Activated CD8-positive, alpha-beta T cell treated with anti-CD3 and anti-CD28 coated beads for 36 hours (primary cell): ENCODE data around the gene TMCC2. TPM values are rescaled to one million over a fixed set of nuclear protein-coding genes. Genes with fewer than 3 reads are reported as not detected.
A peak's percentile ranks its signal among the peaks of the same experiment; 100 is the strongest.

Source experiments
- ATAC-seq: fragments of 200-7000 bp; cut with Tn5 transposase; one replicate; pipeline ENCODE4 v1.10.0; 2021; ENCODE audit warnings: mild to moderate bottlenecking, moderate library complexity
- CTCF ChIA-PET: fragments of 350-600 bp; sonication (Branson Sonifier 250); formaldehyde crosslinking; loops from one replicate; lab custom pipeline; 2021; ENCODE audit warnings: antibody characterized with exemption; lab: Charles Lee
- POLR2A ChIA-PET: fragments of 350-600 bp; sonication (Branson Sonifier 250); formaldehyde crosslinking; loops from one replicate; lab custom pipeline; 2021; ENCODE audit warnings: antibody characterized with exemption; lab: Charles Lee
- DNase-seq: peaks from one replicate; pipeline ENCODE4 v3.0.0-alpha.2; 2020
- H3K27ac Mint-ChIP-seq: one replicate; pipeline ENCODE4 v1.8.0; 2021; ENCODE audit warnings: mild to moderate bottlenecking, mixed read lengths
- H3K27me3 Mint-ChIP-seq: one replicate; pipeline ENCODE4 v1.8.0; 2021; ENCODE audit warnings: mixed read lengths
- H3K36me3 Mint-ChIP-seq: one replicate; pipeline ENCODE4 v1.8.0; 2021; ENCODE audit warnings: low read depth, mixed read lengths
- H3K4me1 Mint-ChIP-seq: one replicate; pipeline ENCODE4 v1.8.0; 2021; ENCODE audit warnings: low read depth, mixed read lengths
- H3K4me3 Mint-ChIP-seq: one replicate; pipeline ENCODE4 v1.8.0; 2021; ENCODE audit warnings: mild to moderate bottlenecking, moderate library complexity, mixed read lengths
- H3K9me3 Mint-ChIP-seq: one replicate; pipeline ENCODE4 v1.8.0; 2021; ENCODE audit warnings: mixed read lengths
- CTCF ChIP-seq: fragments of 200-600 bp; IDR thresholded peaks from one replicate; pipeline ENCODE4 v1.8.0; 2022; ENCODE audit warnings: antibody characterized with exemption, mild to moderate bottlenecking
- intact Hi-C: fragments of 100-400 bp; cut with micrococcal nuclease; formaldehyde crosslinking; loops from one replicate; pipeline ENCODE4 v1.10.0; 2022
- total RNA-seq, 2 experiments: library from RNA; stranded (reverse); gene quantifications; one replicate each; pipeline ENCODE4 v1.2.3, GENCODE V29; 2021

Gene TMCC2
- total RNA-seq, 2 experiments from 2014 or later, result 6.6 to 7.1 TPM

GRCh38 chr1:205304695-205305070, 76.9 kb downstream of the TMCC2 start:
- Mint-ChIP-seq H3K4me3 (no peak overlapping the region), H3K4me1 (peaks cover 32% of the 10 kb centered on the region), H3K9me3 (no peaks in the 10 kb centered on the region), H3K27me3 (no peaks in the 10 kb centered on the region), H3K27ac (peak overlapping the region; percentile 53), H3K36me3 (peaks cover 15% of the 10 kb centered on the region)
- CTCF ChIA-PET, result interaction anchor here (0.9 to 3.6 kb wide), 4 partner anchors 14 to 31 kb away, joined by 3 to 19 read pairs (median 6); no protein-coding TSS in a partner anchor
- ATAC-seq, result peak; percentile 66
- intact Hi-C loops, result no loop called here
- DNase-seq, result no peak
- no peak for TF ChIP-seq CTCF
- POLR2A ChIA-PET, result interaction anchor here (0.6 to 1.6 kb wide), 4 partner anchors 10 to 31 kb away, joined by 3 to 7 read pairs (median 3); no protein-coding TSS in a partner anchor

GRCh38 chr1:205306929-205307566, 79.3 kb downstream of the TMCC2 start:
- Mint-ChIP-seq H3K4me1 (peaks cover 44% of the 10 kb centered on the region), H3K4me3 (no peak overlapping the region), H3K9me3 (no peaks in the 10 kb centered on the region), H3K27me3 (no peaks in the 10 kb centered on the region), H3K36me3 (peaks cover 20% of the 10 kb centered on the region), H3K27ac (no peak overlapping the region)
- ChIA-PET POLR2A (interaction anchor here (0.9 kb wide), 1 partner anchor 13 kb away, joined by 3 read pairs; no protein-coding TSS in a partner anchor), CTCF (interaction anchor here (1.0 kb wide), 3 partner anchors 18 to 33 kb away, joined by 3 to 4 read pairs (median 3); no protein-coding TSS in a partner anchor)
- ATAC-seq (no peak), DNase-seq (no peak)
- intact Hi-C loops, result no loop called here
- TF ChIP-seq CTCF, result no peak

- no peak for TF ChIP-seq CTCF
- intact Hi-C loops, result no loop called here
- H3K27ac Mint-ChIP-seq, result peak overlapping the region; percentile 43
- POLR2A ChIA-PET, result interaction anchor here (1.2 to 1.5 kb wide), 3 partner anchors 9 to 22 kb away, joined by 3 to 4 read pairs (median 3); no protein-coding TSS in a partner anchor
- CTCF ChIA-PET, result interaction anchor here (0.9 to 29.5 kb wide), 4 partner anchors 15 to 53 kb away, joined by 3 to 1285 read pairs (median 4); no protein-coding TSS in a partner anchor
- ATAC-seq (no peak), DNase-seq (no peak)
- no peak overlapping the region for H3K4me3 Mint-ChIP-seq
- H3K9me3 Mint-ChIP-seq, result no peaks in the 10 kb centered on the region
- peaks cover 14% of the 10 kb centered on the region for H3K36me3 Mint-ChIP-seq
- H3K4me1 Mint-ChIP-seq, result peaks cover 63% of the 10 kb centered on the region
- no peaks in the 10 kb centered on the region for H3K27me3 Mint-ChIP-seq
Observed at GRCh38 chr1:205309741-205310140, 82.0 kb downstream of the TMCC2 start.

GRCh38 chr1:205310976-205311704, 83.4 kb downstream of the TMCC2 start:
- no peak for DNase-seq
- Mint-ChIP-seq H3K27me3 (no peaks in the 10 kb centered on the region), H3K4me3 (no peak overlapping the region), H3K4me1 (peaks cover 67% of the 10 kb centered on the region), H3K9me3 (no peaks in the 10 kb centered on the region), H3K36me3 (peaks cover 10% of the 10 kb centered on the region), H3K27ac (peak overlapping the region; percentile 46)
- POLR2A ChIA-PET, result interaction anchor here (0.8 to 1.5 kb wide), 2 partner anchors 8 to 10 kb away, joined by 3 read pairs; no protein-coding TSS in a partner anchor
- ATAC-seq, result no peak
- TF ChIP-seq CTCF, result no peak
- intact Hi-C loops, result no loop called here
- CTCF ChIA-PET, result interaction anchor here (0.9 to 29.5 kb wide), 6 partner anchors 8 to 64 kb away, joined by 3 to 1285 read pairs (median 4); no protein-coding TSS in a partner anchor
